Liver (tissue), 9 donors: ENCODE data around the gene ENO4. TPM values are rescaled to one million over a fixed set of nuclear protein-coding genes. Genes with fewer than 3 reads are reported as not detected.

Experiments used
- DNase-seq: peaks from one replicate; pipeline ENCODE4 v3.0.0-alpha.2; 2017; ENCODE audit warnings: low spot score
- H3K27ac ChIP-seq, 2 donors: one replicate each; pipeline ENCODE4 v1.7.0; 2013; ENCODE audit warnings: inconsistent platforms in 2 of 2, low read length in 2 of 2, control low read depth in 1 of 2, low read depth in 1 of 2, mild to moderate bottlenecking in 1 of 2
- H3K27me3 ChIP-seq, 4 donors: one replicate each; pipeline versions ENCODE4 v1.6.1 to v1.7.0; 2013; ENCODE audit warnings: low read length in 3 of 4, inconsistent platforms in 1 of 4, mild to moderate bottlenecking in 1 of 4, moderate library complexity in 1 of 4; ENCODE audit not compliant: control insufficient read depth in 4 of 4, insufficient read depth in 4 of 4
- H3K36me3 ChIP-seq, 4 donors: one replicate each; pipeline versions ENCODE4 v1.6.1 to v1.7.0; 2013; ENCODE audit warnings: low read length in 3 of 4, mild to moderate bottlenecking in 3 of 4, low read depth in 1 of 4, moderate library complexity in 1 of 4; ENCODE audit not compliant: control insufficient read depth in 4 of 4, insufficient read depth in 3 of 4
- H3K4me1 ChIP-seq, 4 donors: one replicate each; pipeline versions ENCODE4 v1.6.1 to v1.7.0; 2013; ENCODE audit warnings: low read length in 3 of 4, mild to moderate bottlenecking in 3 of 4, moderate library complexity in 1 of 4; ENCODE audit not compliant: control insufficient read depth in 4 of 4, insufficient read depth in 4 of 4
- H3K4me3 ChIP-seq, 3 donors: one replicate each; pipeline versions ENCODE4 v1.6.1 to v1.7.0; 2013; ENCODE audit warnings: low read length in 3 of 3, control low read depth in 1 of 3, low read depth in 1 of 3, mild to moderate bottlenecking in 1 of 3
- H3K9ac ChIP-seq, 2 donors: one replicate each; pipeline ENCODE4 v1.7.0; 2013; ENCODE audit warnings: low read length in 2 of 2, mild to moderate bottlenecking in 2 of 2, moderate library complexity in 2 of 2, control low read depth in 1 of 2, low read depth in 1 of 2
- H3K9me3 ChIP-seq, 4 donors: one replicate each; pipeline versions ENCODE4 v1.6.1 to v1.7.0; 2013; ENCODE audit warnings: low read length in 3 of 4; ENCODE audit not compliant: control insufficient read depth in 4 of 4
- EGR1 ChIP-seq, 2 donors: IDR thresholded peaks; 2 replicates each; pipeline ENCODE4 v1.6.1; 2016 to 2018; ENCODE audit warnings: antibody characterized with exemption in 2 of 2, low read depth in 2 of 2
- FOXA1 ChIP-seq: IDR thresholded peaks from 2 replicates; pipeline ENCODE4 v1.6.1; 2016; ENCODE audit warnings: antibody characterized with exemption
- GABPA ChIP-seq, 2 donors: IDR thresholded peaks in 1 of 2; conservative IDR thresholded peaks in 1 of 2; 2 replicates each; pipeline ENCODE4 v1.6.1; 2016; ENCODE audit warnings: antibody characterized with exemption in 2 of 2, mild to moderate bottlenecking in 1 of 2, moderate library complexity in 1 of 2
- HNF4A ChIP-seq, 2 donors: conservative IDR thresholded peaks; 2 replicates each; pipeline ENCODE4 v1.6.1; 2016; ENCODE audit warnings: antibody characterized with exemption in 2 of 2, mild to moderate bottlenecking in 2 of 2
- JUND ChIP-seq, 2 donors: IDR thresholded peaks; 2 replicates each; pipeline ENCODE4 v1.6.1; 2016; ENCODE audit warnings: antibody characterized with exemption in 2 of 2
- NR2F2 ChIP-seq: IDR thresholded peaks from 2 replicates; pipeline ENCODE4 v1.6.1; 2016; ENCODE audit warnings: antibody characterized with exemption
- RAD21 ChIP-seq, 2 donors: IDR thresholded peaks; 2 replicates each; pipeline ENCODE4 v1.6.1; 2016; ENCODE audit warnings: antibody characterized with exemption in 2 of 2, mild to moderate bottlenecking in 2 of 2
- RXRA ChIP-seq, 2 donors: IDR thresholded peaks; 2 replicates each; pipeline ENCODE4 v1.6.1; 2017 to 2018; ENCODE audit warnings: antibody characterized with exemption in 2 of 2, mild to moderate bottlenecking in 1 of 2
- SP1 ChIP-seq: IDR thresholded peaks from 2 replicates; pipeline ENCODE4 v1.6.1; 2018; ENCODE audit warnings: antibody characterized with exemption, mild to moderate bottlenecking
- TAF1 ChIP-seq: conservative IDR thresholded peaks from 2 replicates; pipeline ENCODE4 v1.6.1; 2016; ENCODE audit warnings: antibody characterized with exemption, mild to moderate bottlenecking
- WGBS: extraction: QIAGEN DNeasy Blood & Tissue Kit; methylation state at CpG from one replicate; pipeline ENCODE4 v1.1.7; 2013; 5-methylcytosine and 5-hydroxymethylcytosine counted together
- polyA plus RNA-seq, 2 donors: library from polyadenylated mRNA; stranded (reverse) in 1 of 2; unstranded in 1 of 2; fragments of 200-250 nt in 1 of 2; fragments of >200 nt in 1 of 2; fragmentation: Nextera tagmentation in 1 of 2; extraction: Ambion mirVana in 1 of 2; gene quantifications; one replicate each; pipeline versions ENCODE4 v1.2.1 to v1.2.3, GENCODE V29; 2013 to 2015
- total RNA-seq, 2 donors: library from RNA; depleted of rRNA; stranded (reverse); fragments of >200 nt; gene quantifications; one replicate each; pipeline ENCODE4 v1.2.3, GENCODE V29; 2014
- TF ChIP-seq, protein P1 (sequence below): IDR thresholded peaks from 2 replicates; pipeline ENCODE4 v1.6.1; 2016; ENCODE audit warnings: antibody characterized with exemption, mild to moderate bottlenecking
- TF ChIP-seq, protein P2 (sequence below): fragments of 150-350 bp; IDR thresholded peaks from 2 replicates; pipeline ENCODE4 v1.5.1; 2017; ENCODE audit warnings: improper control_type of control experiment, low read depth, low read length; ENCODE audit not compliant: missing input control
- TF ChIP-seq, protein P3 (sequence below): IDR thresholded peaks from 2 replicates; pipeline ENCODE4 v1.6.1; 2016; ENCODE audit warnings: antibody characterized with exemption
- TF ChIP-seq, protein P4 (sequence below): IDR thresholded peaks from 2 replicates; pipeline ENCODE4 v1.6.1; 2016; ENCODE audit warnings: antibody characterized with exemption
- TF ChIP-seq, protein P5 (sequence below): IDR thresholded peaks from 2 replicates; pipeline ENCODE4 v1.6.1; 2016; ENCODE audit warnings: antibody characterized with exemption
- donor health status: healthy.
- donor health status: healthy.
- donor health status: healthy.
- donor health status: healthy.
- donor health status: healthy.

Gene ENO4
- total and polyA plus RNA-seq, 4 donors: 0.03 to 0.19 (median 0.10) TPM

DNA sequence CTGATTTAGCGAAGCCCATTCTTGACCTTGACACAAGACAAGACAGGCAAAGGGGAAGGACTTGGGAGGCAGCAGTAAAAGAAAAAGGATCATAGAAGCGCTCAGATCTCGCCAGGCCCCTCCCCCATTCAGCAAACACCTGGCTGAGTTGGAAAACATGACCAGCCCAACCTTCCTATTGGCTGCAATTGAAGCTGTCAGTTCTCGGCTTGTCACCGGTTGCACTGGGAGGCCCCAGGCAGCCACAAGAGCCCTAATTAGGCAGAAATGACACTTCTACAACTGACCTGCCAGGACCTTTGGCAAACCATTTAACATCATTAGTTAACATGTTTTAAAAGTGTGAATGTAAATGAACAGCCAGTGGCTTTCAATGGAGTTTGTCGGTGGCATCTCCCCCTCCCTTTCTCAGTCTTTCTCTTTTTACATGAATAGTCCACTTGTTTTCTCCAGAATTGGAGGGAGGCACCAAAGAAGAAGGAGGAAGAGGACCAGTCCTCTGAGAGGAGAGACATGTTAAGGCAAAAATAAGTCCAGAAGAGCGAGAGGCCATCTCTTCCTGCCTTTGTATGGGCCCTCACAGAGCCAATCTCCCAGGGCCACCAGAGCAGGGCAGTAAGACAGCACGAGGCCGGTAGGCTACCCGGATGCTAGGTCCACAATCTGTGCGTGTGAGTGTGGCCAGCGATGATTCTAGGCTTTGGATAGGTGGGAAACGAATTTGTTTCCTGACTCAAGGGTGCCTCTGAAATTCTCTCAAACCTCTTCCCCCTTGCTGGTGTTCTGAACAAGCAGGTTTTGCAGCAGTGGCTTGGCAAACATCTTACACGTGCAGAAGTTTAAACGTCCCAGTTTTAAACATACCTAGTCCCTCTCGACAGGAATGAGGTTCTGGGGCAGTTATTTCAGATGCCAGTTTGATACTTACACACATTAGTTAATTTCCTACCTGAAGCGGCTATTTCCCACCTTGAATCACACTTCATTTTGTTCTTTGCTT lies 15.0 kb upstream of the ENO4 start:
- no peaks in the 10 kb centered on the region for H3K27me3 ChIP-seq
- DNase-seq: no peak
- H3K4me3 ChIP-seq: no peak overlapping the region
- 90% methylated on average over 17 of the region's 17 CpGs for WGBS
- H3K4me1 ChIP-seq: peaks cover 2 to 15% (median 10%) of the 10 kb centered on the region in 4 donors
- no peaks in the 10 kb centered on the region for H3K9me3 ChIP-seq
- peaks cover 0 to 2% (median 0%) of the 10 kb centered on the region in 4 donors for H3K36me3 ChIP-seq
- no peak overlapping the region for H3K27ac ChIP-seq
- TF ChIP-seq EGR1 (IDR thresholded peaks at IDR 0.05; ENCODE audit: low read depth in 2 of 2) (no peak), JUND (IDR thresholded peaks at IDR 0.05) (no peak), GABPA (IDR thresholded peaks at IDR 0.05 in 1 of 2, conservative IDR thresholded peaks at IDR 0.05 in 1 of 2) (no peak), FOXA1 (no peak), RAD21 (IDR thresholded peaks at IDR 0.05) (no peak), SP1 (no peak), NR2F2 (no peak), TAF1 (no peak)
- TF ChIP-seq, protein P1, sequence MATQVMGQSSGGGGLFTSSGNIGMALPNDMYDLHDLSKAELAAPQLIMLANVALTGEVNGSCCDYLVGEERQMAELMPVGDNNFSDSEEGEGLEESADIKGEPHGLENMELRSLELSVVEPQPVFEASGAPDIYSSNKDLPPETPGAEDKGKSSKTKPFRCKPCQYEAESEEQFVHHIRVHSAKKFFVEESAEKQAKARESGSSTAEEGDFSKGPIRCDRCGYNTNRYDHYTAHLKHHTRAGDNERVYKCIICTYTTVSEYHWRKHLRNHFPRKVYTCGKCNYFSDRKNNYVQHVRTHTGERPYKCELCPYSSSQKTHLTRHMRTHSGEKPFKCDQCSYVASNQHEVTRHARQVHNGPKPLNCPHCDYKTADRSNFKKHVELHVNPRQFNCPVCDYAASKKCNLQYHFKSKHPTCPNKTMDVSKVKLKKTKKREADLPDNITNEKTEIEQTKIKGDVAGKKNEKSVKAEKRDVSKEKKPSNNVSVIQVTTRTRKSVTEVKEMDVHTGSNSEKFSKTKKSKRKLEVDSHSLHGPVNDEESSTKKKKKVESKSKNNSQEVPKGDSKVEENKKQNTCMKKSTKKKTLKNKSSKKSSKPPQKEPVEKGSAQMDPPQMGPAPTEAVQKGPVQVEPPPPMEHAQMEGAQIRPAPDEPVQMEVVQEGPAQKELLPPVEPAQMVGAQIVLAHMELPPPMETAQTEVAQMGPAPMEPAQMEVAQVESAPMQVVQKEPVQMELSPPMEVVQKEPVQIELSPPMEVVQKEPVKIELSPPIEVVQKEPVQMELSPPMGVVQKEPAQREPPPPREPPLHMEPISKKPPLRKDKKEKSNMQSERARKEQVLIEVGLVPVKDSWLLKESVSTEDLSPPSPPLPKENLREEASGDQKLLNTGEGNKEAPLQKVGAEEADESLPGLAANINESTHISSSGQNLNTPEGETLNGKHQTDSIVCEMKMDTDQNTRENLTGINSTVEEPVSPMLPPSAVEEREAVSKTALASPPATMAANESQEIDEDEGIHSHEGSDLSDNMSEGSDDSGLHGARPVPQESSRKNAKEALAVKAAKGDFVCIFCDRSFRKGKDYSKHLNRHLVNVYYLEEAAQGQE: no peak
- TF ChIP-seq, protein P2, sequence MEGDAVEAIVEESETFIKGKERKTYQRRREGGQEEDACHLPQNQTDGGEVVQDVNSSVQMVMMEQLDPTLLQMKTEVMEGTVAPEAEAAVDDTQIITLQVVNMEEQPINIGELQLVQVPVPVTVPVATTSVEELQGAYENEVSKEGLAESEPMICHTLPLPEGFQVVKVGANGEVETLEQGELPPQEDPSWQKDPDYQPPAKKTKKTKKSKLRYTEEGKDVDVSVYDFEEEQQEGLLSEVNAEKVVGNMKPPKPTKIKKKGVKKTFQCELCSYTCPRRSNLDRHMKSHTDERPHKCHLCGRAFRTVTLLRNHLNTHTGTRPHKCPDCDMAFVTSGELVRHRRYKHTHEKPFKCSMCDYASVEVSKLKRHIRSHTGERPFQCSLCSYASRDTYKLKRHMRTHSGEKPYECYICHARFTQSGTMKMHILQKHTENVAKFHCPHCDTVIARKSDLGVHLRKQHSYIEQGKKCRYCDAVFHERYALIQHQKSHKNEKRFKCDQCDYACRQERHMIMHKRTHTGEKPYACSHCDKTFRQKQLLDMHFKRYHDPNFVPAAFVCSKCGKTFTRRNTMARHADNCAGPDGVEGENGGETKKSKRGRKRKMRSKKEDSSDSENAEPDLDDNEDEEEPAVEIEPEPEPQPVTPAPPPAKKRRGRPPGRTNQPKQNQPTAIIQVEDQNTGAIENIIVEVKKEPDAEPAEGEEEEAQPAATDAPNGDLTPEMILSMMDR: no peak
- TF ChIP-seq, protein P3, sequence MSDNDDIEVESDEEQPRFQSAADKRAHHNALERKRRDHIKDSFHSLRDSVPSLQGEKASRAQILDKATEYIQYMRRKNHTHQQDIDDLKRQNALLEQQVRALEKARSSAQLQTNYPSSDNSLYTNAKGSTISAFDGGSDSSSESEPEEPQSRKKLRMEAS: no peak
- TF ChIP-seq, protein P4, sequence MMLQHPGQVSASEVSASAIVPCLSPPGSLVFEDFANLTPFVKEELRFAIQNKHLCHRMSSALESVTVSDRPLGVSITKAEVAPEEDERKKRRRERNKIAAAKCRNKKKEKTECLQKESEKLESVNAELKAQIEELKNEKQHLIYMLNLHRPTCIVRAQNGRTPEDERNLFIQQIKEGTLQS: no peak
- H3K9ac ChIP-seq: no peak overlapping the region

DNA sequence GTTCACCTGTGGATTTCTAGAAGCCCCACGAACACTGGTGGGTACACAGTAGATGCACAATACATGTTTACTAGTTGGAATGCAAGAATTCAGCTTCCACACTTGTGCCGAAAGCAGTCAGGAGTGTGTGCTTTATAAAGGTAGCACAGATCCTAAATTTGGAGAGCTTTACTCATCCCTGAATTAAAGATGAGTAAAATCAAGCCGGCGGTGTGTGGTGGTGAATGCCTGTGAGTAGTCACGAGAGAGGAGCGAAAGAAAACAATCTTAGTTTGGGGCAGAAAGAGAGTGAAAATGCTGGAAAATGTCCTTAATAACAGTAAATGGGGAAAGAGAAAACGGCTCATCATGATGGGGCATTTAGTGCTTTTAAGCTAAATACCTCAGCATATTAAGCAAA lies 13.6 kb upstream of the ENO4 start:
- H3K4me3 ChIP-seq: no peak overlapping the region
- no peaks in the 10 kb centered on the region for H3K9me3 ChIP-seq
- DNase-seq: no peak
- peaks cover 2 to 25% (median 16%) of the 10 kb centered on the region in 4 donors for H3K4me1 ChIP-seq
- 86% methylated on average over 7 of the region's 7 CpGs for WGBS
- H3K9ac ChIP-seq: no peak overlapping the region
- peaks cover 0 to 2% (median 0%) of the 10 kb centered on the region in 4 donors for H3K36me3 ChIP-seq
- H3K27ac ChIP-seq: no peak overlapping the region
- H3K27me3 ChIP-seq: no peaks in the 10 kb centered on the region
- TF ChIP-seq, protein P1: no peak
- TF ChIP-seq, protein P5, sequence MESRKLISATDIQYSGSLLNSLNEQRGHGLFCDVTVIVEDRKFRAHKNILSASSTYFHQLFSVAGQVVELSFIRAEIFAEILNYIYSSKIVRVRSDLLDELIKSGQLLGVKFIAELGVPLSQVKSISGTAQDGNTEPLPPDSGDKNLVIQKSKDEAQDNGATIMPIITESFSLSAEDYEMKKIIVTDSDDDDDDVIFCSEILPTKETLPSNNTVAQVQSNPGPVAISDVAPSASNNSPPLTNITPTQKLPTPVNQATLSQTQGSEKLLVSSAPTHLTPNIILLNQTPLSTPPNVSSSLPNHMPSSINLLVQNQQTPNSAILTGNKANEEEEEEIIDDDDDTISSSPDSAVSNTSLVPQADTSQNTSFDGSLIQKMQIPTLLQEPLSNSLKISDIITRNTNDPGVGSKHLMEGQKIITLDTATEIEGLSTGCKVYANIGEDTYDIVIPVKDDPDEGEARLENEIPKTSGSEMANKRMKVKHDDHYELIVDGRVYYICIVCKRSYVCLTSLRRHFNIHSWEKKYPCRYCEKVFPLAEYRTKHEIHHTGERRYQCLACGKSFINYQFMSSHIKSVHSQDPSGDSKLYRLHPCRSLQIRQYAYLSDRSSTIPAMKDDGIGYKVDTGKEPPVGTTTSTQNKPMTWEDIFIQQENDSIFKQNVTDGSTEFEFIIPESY: no peak
- TF ChIP-seq, protein P3: no peak
- TF ChIP-seq FOXA1 (no peak), JUND (IDR thresholded peaks at IDR 0.05) (no peak), HNF4A (conservative IDR thresholded peaks at IDR 0.05) (no peak), SP1 (no peak), RXRA (IDR thresholded peaks at IDR 0.05) (no peak), TAF1 (no peak)
- TF ChIP-seq, protein P4: no peak
